CD4-positive, alpha-beta T cell treated with Interleukin-12 subunit alpha and Interleukin-12 subunit beta, for 1 hour (primary cell): Measurements from ENCODE around the gene NFATC1.

Experiments
- DNase-seq: peaks from one replicate; pipeline ENCODE4 v3.0.0-alpha.2; 2020

NFATC1 gene

DNA sequence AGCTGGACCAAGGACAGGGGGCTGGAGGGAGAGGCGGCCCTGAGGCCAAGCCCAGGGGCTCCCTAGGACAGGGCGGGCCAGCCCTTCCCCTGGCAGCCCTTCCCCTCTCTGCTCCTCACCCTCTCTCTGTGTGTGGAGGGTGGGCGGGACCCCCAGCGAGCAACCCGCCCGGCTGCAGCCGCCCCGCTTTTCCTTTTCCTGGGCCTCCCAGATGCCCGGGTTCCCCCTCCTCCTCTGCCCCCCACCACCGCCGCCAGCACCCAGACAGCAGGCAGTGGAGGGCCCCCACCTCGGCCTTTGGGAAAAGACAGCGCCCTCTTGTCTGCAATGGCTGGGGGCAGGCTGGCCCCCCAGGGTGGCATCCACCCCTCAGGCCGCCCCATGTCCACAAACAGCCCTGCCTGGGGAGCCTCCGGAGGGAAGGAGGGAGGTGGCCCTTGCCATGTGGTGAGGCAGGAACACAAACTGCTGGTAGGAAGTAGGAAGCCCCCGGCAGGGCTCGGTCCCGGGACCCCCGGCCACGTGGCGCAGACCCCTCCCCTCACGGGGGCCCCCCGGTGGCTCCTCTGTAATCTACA, 148.7 kb downstream of the NFATC1 start:
- DNase-seq = no peak

DNA sequence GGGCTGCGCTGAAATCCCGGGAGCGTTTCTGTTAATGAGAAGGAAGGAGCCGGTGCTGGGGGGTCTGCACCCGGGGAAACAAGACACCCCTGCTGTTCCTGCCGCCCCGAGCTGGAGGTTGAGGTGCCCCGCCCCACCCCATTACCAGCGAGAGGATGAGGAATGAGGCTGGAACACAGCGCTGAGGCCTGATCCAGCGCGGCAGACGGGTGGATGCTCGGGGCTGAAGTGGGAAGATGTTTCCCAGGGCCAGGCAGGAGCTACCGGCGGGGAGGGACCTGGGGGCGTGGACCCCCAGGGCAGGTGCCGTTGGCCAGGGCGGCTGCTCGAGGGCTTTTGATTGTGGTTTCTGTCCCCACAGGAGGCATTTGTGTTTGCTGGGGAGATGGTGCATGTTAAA, 149.5 kb downstream of the NFATC1 start:
- DNase-seq = no peak

DNA sequence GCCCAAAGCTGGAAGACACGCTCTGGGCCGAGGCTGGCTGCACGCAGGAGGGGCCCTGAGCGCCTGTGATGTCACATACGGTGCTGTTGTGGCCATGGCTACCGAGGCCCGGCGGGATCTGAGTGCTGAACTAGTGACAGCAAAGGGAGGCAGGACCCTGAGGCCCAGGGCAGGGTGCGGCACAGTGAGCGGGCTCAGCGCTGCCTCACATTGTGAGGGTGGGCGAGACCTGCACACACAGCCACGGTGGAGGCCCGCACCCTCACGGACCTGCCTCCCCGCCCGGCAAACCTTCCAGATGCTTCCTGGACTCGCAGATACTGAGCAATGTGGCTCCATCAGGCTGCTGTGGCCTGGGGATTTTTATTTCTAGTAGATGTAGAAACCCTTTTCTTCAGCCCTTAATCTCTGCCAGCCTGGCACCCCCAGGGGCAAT, 150.0 kb downstream of the NFATC1 start:
- no peak for DNase-seq

DNA sequence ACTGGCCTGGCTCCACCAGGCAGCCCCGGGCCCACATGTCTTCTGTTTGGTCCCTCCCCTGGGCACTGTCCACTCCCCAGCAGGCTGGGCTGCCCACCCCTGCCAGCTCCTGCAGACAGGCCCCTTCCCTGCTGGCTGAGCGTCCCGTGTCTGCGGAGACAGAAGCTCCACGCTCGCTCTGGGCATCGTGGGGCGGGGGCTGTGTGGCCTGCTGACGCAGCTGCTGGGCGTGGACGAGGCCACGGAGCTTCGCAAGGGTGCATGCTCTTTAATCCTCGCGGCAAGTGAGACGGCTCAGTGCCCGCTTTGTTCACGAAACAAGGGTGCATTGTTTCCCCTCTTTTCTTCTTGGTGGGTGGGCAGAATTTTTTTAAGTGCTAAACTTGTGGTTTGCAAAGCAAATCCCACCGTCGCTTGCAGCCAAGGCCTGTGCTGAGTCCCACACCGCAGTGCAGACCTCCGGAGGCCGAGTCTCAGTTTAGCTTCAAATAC, 151.1 kb downstream of the NFATC1 start:
- no peak for DNase-seq

DNA sequence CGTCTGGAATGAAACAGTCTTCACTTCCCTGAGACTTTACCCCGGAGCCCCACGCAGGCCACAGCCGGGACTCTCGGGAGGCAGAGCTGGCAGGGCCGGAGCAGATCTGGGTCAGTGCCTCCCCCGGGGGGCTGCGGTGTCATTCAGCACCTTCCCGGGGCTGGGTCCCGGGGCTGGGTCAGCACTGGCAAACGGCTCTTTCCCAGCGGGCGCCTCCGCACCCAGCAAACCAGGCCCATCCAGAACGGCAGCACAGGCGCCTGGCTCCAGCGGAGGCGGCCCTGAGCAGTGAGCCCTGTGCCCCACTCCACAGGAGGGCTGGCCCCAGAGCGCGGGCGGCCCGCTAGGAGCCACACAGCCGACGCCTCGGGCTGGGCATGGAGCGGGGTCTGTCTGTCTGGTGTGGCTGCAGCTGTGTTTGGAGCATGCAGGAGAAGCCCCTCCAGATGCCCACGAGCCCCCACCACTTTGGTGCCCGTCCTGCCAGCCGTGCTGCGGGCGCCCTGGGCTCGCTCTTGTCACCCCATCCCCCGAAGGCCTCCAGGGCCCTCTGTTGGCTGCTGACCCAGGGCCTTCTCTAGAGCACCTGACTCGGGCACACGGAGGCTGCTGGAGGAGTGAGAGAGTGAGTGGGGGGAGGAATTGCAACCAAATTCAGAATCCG, 151.8 kb downstream of the NFATC1 start:
- DNase-seq = no peak

DNA sequence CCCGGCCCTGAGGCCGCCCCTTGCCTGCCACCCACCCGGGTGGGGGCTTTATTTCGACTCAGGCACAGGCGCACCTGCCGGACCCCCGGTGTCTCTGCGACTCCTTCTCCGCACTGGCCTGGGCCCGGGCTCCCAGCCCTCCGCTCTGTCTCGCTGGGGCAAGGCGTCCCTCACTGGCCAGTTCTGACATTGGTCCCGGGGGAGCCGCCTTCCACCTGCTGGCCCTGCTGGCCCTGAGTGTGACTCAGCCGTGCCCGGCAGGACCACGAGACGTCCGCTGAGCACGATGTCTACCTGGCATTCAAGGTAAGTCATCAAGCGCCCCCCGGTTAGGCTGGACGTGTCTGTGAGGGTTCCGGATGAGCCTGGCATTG, 152.3 kb downstream of the NFATC1 start:
- DNase-seq = no peak

DNA sequence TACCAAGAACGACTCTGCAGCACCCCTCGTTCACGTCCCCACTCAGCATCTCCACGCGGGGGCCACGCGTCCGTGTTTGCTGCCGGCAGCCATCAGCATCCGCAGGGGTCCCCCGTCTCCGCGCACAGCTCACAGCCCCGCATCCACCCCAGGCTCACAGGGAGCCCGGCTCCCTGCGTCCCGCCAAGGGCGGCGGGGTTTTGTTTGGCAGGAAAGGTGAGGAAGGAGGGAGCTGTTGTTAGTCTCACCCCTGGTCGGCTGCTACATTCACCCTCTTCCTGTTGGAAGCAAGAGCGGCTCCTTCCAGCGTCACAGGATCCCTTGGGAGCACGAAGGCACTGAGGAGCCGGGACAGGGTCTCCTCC, 152.9 kb downstream of the NFATC1 start:
- no peak for DNase-seq

DNA sequence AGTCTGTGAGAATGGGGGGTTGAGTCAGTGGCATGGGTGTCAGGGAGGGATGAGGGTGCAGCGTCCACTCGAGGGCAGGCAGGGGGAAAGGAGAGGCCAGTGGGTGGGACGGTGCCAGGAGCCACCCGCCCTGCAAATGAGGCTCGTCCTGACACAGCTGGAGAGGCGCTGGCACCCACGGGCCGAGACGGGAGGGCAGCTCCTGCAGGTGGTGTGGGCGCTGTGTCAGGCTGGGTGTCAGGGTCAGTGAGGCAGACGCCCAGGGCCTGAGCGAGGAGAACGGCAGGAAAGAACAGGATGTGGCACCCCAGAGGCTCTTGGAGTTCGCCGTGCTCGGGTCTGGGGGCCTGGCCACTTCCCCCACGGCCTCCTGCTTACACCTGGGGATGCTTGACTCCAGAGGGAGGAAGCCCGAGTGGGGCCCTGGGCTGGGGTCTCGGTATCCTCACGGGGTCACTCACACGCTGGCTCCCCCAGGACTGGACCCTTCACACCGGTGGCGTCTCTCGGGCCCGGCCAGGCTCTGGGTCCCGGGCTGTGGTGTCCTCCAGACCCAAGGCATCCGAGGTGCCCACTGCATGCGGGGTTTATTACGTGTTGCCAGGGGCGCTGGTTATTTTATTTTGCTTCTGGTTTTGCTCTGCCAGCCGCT, 153.4 kb downstream of the NFATC1 start:
- no peak for DNase-seq

DNA sequence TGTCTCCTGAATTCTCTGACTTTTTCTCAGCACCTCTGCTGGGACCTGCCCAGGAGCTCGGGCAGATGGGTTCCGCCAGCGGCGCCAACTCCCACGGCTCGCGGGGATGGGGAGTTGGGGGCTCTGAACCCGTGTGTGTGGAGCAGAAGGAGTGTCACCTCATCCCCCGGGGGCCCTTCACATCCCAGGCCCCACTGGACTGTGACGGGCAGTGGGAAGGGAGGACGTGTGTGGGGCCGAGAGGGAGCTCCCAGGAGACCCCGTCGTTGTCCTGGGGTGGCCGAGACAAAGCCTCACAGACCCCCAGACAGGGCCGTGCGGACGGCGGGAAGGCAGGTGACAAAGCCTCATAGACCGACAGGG, 153.9 kb downstream of the NFATC1 start:
- DNase-seq = no peak

DNA sequence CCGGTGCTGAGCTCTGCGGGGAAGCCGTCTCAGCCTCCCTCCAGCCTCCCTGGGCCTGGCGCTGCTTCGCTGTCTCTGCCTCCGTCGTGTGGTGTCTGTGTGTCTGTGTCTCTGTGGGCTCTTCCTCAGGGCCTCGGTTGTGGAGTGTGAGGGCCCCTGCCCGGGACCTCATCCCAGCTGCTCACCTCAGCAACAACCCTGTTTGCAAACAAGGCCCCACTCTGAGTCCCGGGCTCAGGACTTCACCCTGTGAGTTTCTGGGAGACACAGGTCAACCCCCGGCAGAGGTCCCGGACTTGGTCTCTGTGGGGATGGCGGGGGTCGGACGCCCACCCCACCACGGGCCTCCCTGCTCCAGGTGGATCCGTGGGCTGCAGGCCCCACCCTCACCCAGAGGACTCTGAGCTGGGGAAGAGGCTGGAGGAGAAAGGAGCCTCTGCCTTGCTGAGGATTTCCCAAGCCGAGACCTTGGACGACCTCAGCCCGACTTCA, 156.5 kb downstream of the NFATC1 start:
- no peak for DNase-seq

DNA sequence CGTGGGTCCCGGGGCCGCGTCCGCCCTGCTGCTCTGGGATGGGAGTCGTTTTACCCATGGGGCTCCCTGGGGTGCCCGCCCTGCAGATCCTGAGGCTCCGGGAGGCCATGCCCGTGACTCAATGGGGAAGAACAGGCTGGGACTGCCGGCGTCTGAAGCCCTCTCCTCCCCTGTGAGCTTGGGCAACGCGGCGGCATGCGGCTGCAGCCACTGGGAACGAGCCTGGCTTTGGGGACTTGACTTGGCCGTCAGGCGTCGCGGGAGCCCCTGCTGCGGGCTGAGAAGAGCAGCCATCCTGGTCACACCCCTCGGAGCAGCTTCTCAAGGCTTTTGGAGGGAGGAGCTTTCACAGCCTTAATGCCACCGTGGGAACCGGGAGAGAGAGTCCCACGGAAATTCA, 157.0 kb downstream of the NFATC1 start:
- DNase-seq = no peak

DNA sequence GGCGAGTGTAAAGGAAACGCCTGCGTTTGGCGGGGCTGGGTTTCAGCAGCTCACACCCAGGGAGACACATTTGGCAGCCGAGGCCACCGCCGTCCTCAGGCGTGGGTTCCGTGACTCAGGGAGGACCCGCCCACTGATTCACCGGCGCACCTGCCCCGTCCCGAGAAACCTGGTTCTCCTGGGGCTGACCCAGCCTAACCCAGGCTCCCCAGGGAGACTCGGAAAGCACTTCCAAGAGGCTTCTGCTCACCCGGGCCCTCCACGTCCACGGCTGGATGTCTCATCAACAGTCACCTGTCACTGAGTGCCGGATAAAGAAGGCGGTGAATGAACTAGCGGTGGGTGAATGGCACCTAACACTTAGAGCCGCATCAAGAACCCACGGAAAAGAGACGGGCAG, 157.4 kb downstream of the NFATC1 start:
- no peak for DNase-seq

DNA sequence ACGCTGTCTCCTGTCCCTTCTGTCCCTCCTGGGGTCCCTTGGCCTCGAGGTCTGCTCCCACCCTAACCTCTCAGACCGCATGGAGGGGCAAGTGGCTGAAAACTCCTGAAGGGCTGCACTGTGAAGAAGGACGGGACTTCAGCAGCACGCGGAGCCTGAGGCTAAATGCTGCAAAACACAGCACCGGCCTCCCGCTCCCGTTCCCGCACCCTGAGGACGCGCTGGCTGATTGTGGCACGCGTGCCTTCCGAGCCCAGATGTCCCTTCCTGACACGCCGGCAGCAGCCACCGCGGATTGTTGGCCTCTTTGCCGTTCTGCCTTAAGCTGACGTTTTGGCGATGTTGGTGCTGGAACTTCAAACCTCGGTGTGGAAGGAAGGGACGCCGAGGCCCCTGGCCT, 158.0 kb downstream of the NFATC1 start:
- no peak for DNase-seq

DNA sequence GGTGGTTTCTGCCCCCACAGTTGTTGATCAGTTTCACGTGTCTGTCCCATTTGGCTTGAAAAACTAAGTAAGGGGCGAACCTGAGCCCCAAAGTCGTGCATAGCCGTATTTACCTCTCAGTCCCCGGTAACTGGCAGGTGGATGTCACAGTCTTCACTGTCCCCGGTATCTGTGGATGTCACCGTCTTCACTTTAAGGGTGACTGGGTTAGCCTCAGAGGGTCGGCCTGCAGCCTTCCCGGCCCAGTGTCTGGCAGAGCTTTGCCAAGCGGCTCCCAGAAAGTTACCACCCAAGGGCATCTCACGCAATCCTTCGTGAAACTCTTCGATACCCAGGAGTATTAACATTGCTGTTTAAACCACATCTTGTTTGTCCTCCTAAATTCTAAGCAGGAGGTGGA, 158.6 kb downstream of the NFATC1 start:
- DNase-seq = no peak

DNA sequence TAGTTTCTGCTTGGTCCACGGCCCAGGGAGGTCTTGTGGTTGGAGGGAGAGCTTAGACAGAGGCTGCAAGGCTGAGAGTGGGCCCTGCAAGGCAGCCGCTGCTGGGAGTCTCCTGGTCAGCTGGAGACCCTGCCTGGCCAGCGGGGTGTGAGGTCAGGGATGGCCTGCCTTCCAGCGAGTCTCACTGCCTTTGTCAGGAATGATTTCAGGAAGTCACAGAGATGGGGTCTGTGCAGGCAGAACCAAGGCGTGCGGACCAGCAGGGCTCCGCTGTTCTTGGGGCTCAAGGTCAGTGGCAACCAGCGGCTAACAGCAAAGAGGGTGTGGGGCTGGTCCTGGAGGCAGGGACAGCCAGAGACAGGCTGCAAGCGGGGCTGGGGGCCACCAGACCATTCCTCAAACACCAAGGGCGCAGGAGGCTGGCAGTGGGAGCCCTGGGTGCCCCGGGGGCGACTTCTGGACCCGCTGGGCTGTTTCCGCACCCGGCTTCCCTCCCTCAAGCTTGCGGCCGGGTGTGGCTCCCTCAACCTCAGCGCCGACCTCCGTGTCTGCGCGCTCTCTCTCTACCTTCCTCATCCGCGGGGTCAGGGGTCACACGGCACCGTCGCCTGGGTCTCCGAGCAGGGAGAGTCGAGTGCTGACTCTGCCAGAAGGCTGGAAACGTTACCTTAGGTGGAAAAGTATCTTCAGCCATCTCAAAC, 159.4 kb downstream of the NFATC1 start:
- DNase-seq = no peak

DNA sequence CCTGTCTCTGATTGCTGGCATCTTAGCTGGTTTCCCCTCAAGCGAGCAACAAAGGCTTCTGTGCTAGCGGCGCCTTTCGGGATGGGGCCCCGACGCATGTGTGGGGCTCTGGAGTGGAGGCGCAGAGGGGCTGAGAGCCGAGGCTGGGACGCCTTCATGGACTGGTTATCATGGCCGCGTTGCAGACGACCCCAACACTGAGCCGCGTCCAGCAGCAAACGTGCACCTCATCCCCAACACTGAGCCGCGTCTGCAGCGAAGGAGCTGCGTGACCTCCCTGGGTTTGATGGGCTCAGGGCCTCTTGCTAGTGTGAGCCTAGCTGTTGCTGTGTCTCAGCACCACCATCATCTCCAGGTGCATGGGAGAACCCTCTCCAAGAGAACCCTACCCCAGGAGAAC, 160.2 kb downstream of the NFATC1 start:
- no peak for DNase-seq

DNA sequence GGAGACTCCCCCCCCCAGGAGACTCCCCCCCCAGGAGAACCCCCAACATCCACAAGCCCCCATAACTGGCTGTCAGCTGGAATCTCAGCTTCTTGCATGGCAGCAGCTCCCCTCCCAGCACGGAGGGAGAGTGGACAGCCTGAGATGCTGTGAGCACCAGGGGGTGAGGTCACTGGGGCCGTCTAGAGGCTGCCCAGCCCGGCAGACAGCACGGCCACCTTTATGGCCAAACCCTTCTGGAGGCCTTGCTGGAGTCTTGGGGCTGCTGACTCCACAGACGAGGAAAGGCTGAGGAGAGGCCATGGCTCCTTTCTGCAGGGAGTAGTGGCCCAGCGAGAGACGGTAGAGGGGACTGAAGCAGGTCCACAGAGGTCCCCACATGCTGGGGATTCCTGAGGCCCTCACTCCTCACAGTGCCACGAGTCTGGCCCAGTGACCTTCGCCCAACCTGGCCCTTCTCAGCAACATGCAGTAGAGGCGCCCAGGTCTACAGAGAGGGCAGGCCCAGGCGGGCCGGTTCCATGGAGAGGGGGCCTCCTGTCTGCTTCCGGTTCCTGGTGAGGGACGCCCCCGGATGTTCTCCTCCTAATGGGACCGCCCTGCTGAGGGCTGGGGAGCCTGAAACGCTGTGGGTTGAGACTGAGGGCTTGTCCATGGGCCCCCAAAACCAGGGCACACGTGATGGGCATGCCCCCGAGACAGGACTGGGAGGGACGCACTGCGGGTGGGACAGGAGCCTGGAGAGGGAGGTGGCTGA, 161.3 kb downstream of the NFATC1 start:
- DNase-seq = no peak

DNA sequence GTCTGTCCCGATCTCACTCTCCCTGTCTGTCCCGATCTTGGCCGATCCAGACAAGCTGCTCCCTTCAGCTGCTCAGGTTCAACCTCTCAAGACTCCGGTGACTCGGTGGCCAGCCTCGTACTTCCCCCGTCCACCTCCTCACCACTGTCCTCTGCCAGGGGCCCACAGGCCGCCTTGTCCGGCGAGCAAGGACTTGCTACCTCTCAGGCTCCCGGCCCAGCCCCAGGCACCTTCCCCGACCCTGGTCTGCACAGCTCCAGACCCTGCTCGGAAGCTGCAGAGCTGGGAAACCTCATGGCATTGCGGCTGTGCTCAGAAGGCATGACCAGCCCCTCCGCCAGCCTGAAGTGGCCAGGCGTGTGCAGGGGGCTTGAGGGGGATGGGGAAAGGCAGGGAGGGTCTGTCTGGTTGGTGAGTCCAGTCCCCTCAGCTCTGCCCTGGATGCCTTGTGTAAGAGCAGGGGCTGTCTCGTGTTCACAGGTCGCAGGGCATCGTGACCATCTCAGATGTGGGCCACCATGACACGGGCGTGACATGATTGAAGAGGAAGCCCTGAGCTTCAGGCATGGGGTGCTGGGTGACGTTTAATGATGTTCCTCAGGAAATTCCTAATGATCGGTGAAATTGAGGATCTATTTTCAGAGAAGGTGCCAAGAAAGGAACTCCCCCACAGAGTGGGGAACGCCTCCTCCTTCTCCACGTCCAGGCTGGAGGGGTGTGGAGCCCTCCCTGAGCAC, 162.6 kb downstream of the NFATC1 start:
- no peak for DNase-seq

DNA sequence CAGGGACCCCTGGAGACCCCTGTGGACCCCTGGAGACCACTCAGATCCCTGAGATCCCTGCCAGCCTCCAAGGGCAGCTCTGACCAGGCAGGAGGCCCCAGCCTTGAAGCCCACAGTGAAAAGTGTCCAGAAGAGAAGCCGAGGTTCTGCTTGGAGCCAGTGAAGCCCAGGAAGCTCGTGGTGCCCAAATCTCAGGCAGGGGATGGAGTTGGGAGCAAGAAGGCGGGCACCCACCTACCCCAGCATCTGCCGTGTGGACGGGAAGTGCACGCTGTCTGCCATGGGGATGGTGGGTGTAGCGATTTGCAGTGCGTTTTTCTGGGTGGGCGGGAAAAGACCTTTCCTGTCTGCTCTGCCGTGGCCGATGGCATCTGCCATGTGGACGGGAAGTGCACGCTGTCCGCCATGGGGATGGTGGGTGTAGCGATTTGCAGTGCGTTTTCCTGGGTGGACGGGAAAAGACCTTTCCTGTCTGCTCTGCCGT, 163.2 kb downstream of the NFATC1 start:
- DNase-seq = no peak

DNA sequence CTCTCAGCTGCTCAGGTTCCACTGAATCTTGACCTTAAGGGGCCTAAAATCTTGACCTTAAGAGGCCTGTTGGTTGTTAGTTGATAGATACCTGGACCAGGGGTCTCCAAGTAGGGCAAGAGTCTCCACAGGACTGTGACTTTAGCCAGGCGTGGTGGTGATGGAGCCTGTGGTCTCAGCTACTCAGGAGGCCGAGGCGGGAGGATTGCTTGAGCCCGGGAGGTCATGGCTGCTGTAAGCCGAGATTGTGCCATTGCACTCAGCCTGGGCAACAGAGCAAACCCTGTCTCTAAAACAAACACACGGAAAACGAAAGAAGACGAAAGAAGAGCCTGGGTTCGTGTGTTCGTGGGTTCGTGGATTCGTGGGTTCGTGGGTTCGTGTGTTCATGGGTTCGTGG, 163.7 kb downstream of the NFATC1 start:
- no peak for DNase-seq

DNA sequence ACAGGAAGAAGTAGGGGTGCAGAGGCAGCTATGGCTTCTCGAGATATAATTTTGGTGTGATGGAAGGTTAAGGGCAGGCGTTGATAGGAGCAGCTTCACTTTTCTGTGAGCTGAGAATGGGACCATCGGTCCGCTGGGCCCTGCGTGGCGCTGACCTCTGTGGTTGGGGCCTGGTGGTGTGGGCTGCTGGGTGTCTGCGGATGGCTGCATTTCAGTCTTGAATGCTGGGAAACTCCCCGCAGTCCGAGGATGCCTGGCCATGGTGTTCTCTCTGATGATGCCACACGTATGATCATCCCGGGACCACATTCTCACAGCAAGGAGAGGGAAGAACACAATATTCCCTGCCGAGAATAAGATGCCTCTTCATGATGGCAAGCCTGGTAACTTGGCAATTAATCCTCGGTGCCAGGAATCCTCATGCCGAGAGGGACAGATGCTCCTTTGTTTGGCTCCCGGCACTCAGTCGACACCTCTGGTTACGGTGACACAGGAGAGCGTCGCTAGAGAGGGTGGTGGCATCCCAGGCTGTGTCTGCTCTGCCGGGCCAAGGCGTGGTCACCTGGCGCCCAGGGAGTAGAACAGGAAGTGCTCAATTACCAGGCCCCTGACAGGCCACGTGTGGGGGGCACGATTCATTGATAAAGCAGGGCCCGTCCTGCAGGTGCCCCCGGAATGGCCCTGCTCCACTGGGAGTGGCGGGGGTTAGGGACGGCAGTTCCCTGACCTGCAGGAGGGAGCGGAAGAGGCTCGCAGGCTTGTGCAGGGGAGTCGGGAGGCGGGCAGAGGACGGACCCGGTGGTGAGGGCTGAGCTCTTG, 164.5 kb downstream of the NFATC1 start:
- no peak for DNase-seq
